GM23248 (cell line): ENCODE measurements around the gene MAP4K2. TPM values are rescaled to one million over a fixed set of nuclear protein-coding genes. Genes with fewer than 3 reads are reported as not detected.
A peak's percentile ranks its signal among the peaks of the same experiment; 100 is the strongest.

Experiments
- DNase-seq: peaks from one replicate; pipeline ENCODE4 v3.0.0-alpha.2; 2015
- H2AFZ ChIP-seq: fragments of 200-600 bp; sonication (generic); 2 replicates; pipeline ENCODE4 v1.6.1; 2016; ENCODE audit warnings: antibody characterized with exemption
- H3F3A ChIP-seq: fragments of 200-600 bp; sonication (generic); 2 replicates; pipeline ENCODE4 v1.6.1; 2016; ENCODE audit warnings: mild to moderate bottlenecking, antibody characterized with exemption, mixed run types; ENCODE audit not compliant: insufficient read depth
- H3K27ac ChIP-seq: fragments of 200-600 bp; sonication (generic); 2 replicates; pipeline ENCODE4 v1.5.1; 2016; ENCODE audit warnings: mild to moderate bottlenecking
- H3K27me3 ChIP-seq: fragments of 200-600 bp; sonication (generic); replicated peaks from 2 replicates; pipeline ENCODE4 v1.6.1; 2016; ENCODE audit warnings: mild to moderate bottlenecking; ENCODE audit not compliant: insufficient read depth
- H3K36me3 ChIP-seq: fragments of 200-600 bp; sonication (generic); 2 replicates; pipeline ENCODE4 v1.6.1; 2016; ENCODE audit warnings: low read depth, mild to moderate bottlenecking
- H3K4me1 ChIP-seq: fragments of 200-600 bp; sonication (generic); 2 replicates; pipeline ENCODE4 v1.6.1; 2016; ENCODE audit warnings: mild to moderate bottlenecking; ENCODE audit not compliant: insufficient read depth
- H3K4me2 ChIP-seq: fragments of 200-600 bp; sonication (generic); one replicate; pipeline ENCODE4 v1.6.1; 2016; ENCODE audit warnings: mild to moderate bottlenecking; ENCODE audit not compliant: unreplicated experiment
- H3K4me3 ChIP-seq: fragments of 200-600 bp; sonication (generic); 2 replicates; pipeline ENCODE4 v1.5.1; 2016; ENCODE audit warnings: mild to moderate bottlenecking
- H3K79me2 ChIP-seq: fragments of 200-600 bp; sonication (generic); 2 replicates; pipeline ENCODE4 v1.6.1; 2016; ENCODE audit warnings: mild to moderate bottlenecking; ENCODE audit not compliant: insufficient read depth
- H3K9ac ChIP-seq: fragments of 200-600 bp; sonication (generic); 2 replicates; pipeline ENCODE4 v1.6.1; 2016; ENCODE audit warnings: mild to moderate bottlenecking
- H3K9me2 ChIP-seq: fragments of 200-600 bp; sonication (generic); 2 replicates; pipeline ENCODE4 v1.6.1; 2016; ENCODE audit warnings: mixed run types, mild to moderate bottlenecking, moderate library complexity; ENCODE audit not compliant: insufficient read depth
- H3K9me3 ChIP-seq: fragments of 200-600 bp; sonication (generic); one replicate; pipeline ENCODE4 v1.6.1; 2017; ENCODE audit warnings: low read depth
- H4K20me1 ChIP-seq: fragments of 200-600 bp; sonication (generic); 2 replicates; pipeline ENCODE4 v1.6.0; 2016; ENCODE audit not compliant: insufficient read depth
- EZH2 ChIP-seq: fragments of 200-600 bp; sonication (generic); IDR thresholded peaks from 2 replicates; pipeline ENCODE4 v1.6.1; 2018; ENCODE audit warnings: antibody characterized with exemption, mild to moderate bottlenecking; ENCODE audit not compliant: insufficient read depth, poor library complexity, severe bottlenecking
- EZH2phosphoT487 ChIP-seq: fragments of 200-600 bp; sonication (generic); IDR thresholded peaks from 2 replicates; pipeline ENCODE4 v1.6.1; 2018; ENCODE audit warnings: antibody characterized with exemption, moderate library complexity, mild to moderate bottlenecking, low read depth; ENCODE audit not compliant: insufficient read depth
- WGBS, 2 experiments: methylation state at CpG; one replicate each; pipeline ENCODE4 v1.1.6; 2015 to 2017; ENCODE audit warnings: low lambda C conversion rate in 2 of 2, low coverage in 1 of 2; ENCODE audit errors: missing lambda C conversion rate in 2 of 2; 5-methylcytosine and 5-hydroxymethylcytosine counted together
- in situ Hi-C: fragments of 300-500 bp; cut with MboI; formaldehyde crosslinking; loops from 2 replicates; pipeline ENCODE4 v1.15.0; 2020
- polyA plus RNA-seq: library from polyadenylated mRNA; unstranded; fragments of >200 nt; fragmentation: Nextera tagmentation; extraction: Ambion mirVana; gene quantifications from 2 replicates; pipeline ENCODE4 v1.2.1, GENCODE V29; 2016
- total RNA-seq: library from RNA; depleted of rRNA; stranded (reverse); fragments of >200 nt; shearing (Covaris generic); gene quantifications from 2 replicates; pipeline ENCODE4 v1.2.3, GENCODE V29; 2014

Gene MAP4K2
- total and polyA plus RNA-seq, 2 experiments from 2014 or later: 6.2 to 18.2 TPM

GRCh38 chr11:64750361-64751054 is 52.5 kb downstream of the MAP4K2 start:
- no peak overlapping the region for H3K4me2 ChIP-seq
- peaks cover 19% of the 10 kb centered on the region for H3F3A ChIP-seq
- H3K79me2 ChIP-seq: no peaks in the 10 kb centered on the region
- H2AFZ ChIP-seq: no peak overlapping the region
- 90 to 95% methylated on average over 11 to 13 of the region's 13 CpGs for WGBS, 2 experiments
- DNase-seq: no peak
- no peaks in the 10 kb centered on the region for H3K9me3 ChIP-seq
- no peaks in the 10 kb centered on the region for H4K20me1 ChIP-seq
- H3K4me3 ChIP-seq: no peak overlapping the region
- in situ Hi-C loops: no loop called here
- H3K27ac ChIP-seq: no peak overlapping the region
- H3K27me3 ChIP-seq: no peaks in the 10 kb centered on the region; the same call in 1 of the 2 replicates
- H3K9me2 ChIP-seq: no peaks in the 10 kb centered on the region
- no peak for TF ChIP-seq EZH2phosphoT487
- TF ChIP-seq EZH2: no peak
- no peaks in the 10 kb centered on the region for H3K36me3 ChIP-seq
- H3K9ac ChIP-seq: no peak overlapping the region
- peaks cover 15% of the 10 kb centered on the region for H3K4me1 ChIP-seq

- Histone ChIP-seq H3K27ac (peak overlapping the region; percentile 60), H3F3A (peaks cover 19% of the 10 kb centered on the region), H3K36me3 (no peaks in the 10 kb centered on the region), H3K4me3 (no peak overlapping the region), H3K9ac (no peak overlapping the region), H3K4me1 (peaks cover 21% of the 10 kb centered on the region), H4K20me1 (no peaks in the 10 kb centered on the region), H3K9me2 (no peaks in the 10 kb centered on the region), H3K79me2 (no peaks in the 10 kb centered on the region), H3K9me3 (no peaks in the 10 kb centered on the region), H2AFZ (no peak overlapping the region), H3K4me2 (peak overlapping the region; percentile 6), H3K27me3 (peaks cover 15% of the 10 kb centered on the region)
- in situ Hi-C loops: no loop called here
- 51 to 60% methylated on average over 12 to 15 of the region's 15 CpGs for WGBS, 2 experiments
- DNase-seq: peak; percentile 80
- TF ChIP-seq EZH2 (no peak), EZH2phosphoT487 (no peak)
These were observed 54.9 kb downstream of the MAP4K2 start for GRCh38 chr11:64747961-64748665.

GRCh38 chr11:64746486-64746885 is 56.5 kb downstream of the MAP4K2 start:
- Histone ChIP-seq H3K27me3 (peaks cover 24% of the 10 kb centered on the region), H3K9me3 (no peaks in the 10 kb centered on the region), H2AFZ (no peak overlapping the region), H4K20me1 (no peaks in the 10 kb centered on the region), H3K4me1 (peaks cover 21% of the 10 kb centered on the region), H3K79me2 (no peaks in the 10 kb centered on the region), H3K9ac (no peak overlapping the region), H3K9me2 (no peaks in the 10 kb centered on the region), H3F3A (peaks cover 19% of the 10 kb centered on the region), H3K4me3 (no peak overlapping the region), H3K36me3 (no peaks in the 10 kb centered on the region), H3K27ac (no peak overlapping the region), H3K4me2 (no peak overlapping the region)
- 82 to 91% methylated on average over 7 to 10 of the region's 10 CpGs for WGBS, 2 experiments
- in situ Hi-C loops: no loop called here
- no peak for DNase-seq
- TF ChIP-seq EZH2phosphoT487 (no peak), EZH2 (no peak)

GRCh38 chr11:64745521-64746328 is 57.3 kb downstream of the MAP4K2 start:
- H3K27me3 ChIP-seq: peaks cover 32% of the 10 kb centered on the region
- H3K9ac ChIP-seq: no peak overlapping the region
- peak overlapping the region; percentile 10; the same call in 1 of the 2 replicates for H2AFZ ChIP-seq
- in situ Hi-C loops: no loop called here
- H3K79me2 ChIP-seq: no peaks in the 10 kb centered on the region
- DNase-seq: peak; percentile 59
- no peaks in the 10 kb centered on the region for H4K20me1 ChIP-seq
- H3K4me3 ChIP-seq: no peak overlapping the region
- peak overlapping the region; percentile 32 for H3K4me2 ChIP-seq
- TF ChIP-seq EZH2 (peak; percentile 73), EZH2phosphoT487 (no peak)
- H3K36me3 ChIP-seq: no peaks in the 10 kb centered on the region
- peaks cover 19% of the 10 kb centered on the region for H3F3A ChIP-seq
- H3K27ac ChIP-seq: no peak overlapping the region
- H3K4me1 ChIP-seq: peaks cover 21% of the 10 kb centered on the region
- 7% methylated on average over 39 to 52 of the region's 52 CpGs for WGBS, 2 experiments
- no peaks in the 10 kb centered on the region for H3K9me3 ChIP-seq
- no peaks in the 10 kb centered on the region for H3K9me2 ChIP-seq
